K562 (cell line): Measurements from ENCODE around the gene APBB2. TPM values are rescaled to one million over a fixed set of nuclear protein-coding genes. Genes with fewer than 3 reads are reported as not detected.

Experiments
- ATAC-seq: fragments of 200-7000 bp; cut with Tn5 transposase; 3 replicates; pipeline ENCODE4 v1.9.1; 2020; ENCODE audit warnings: moderate library complexity
- BruUV-seq: library from RNA; stranded (reverse); fragments of 400-500 nt; replicated peaks from 2 replicates; lab custom pipeline; 2021; lab: Mats Ljungman, UMichigan
- CTCF ChIA-PET: fragments of 300-600 bp; formaldehyde crosslinking; extraction: SDS; loops from one replicate; lab custom pipeline; 2021; ENCODE audit warnings: low intra/inter-chr PET ratio; lab: Yijun Ruan, JAX
- POLR2A ChIA-PET: fragments of 300-600, 350-650 bp; sonication (Branson Sonifier 250); formaldehyde crosslinking; extraction: SDS; loops from one replicate; lab custom pipeline; 2021; ENCODE audit warnings: antibody characterized with exemption, inconsistent platforms; lab: Yijun Ruan, JAX
- DNase-seq, 4 experiments: peaks; one replicate each; pipeline versions ENCODE4 v3.0.0 to v3.0.0-alpha.2; 2011 to 2018; ENCODE audit warnings: low spot score in 3 of 4, mixed read lengths in 3 of 4; ENCODE audit errors: extremely low read depth in 1 of 4
- FAIRE-seq: peaks from 2 replicates; lab custom pipeline; 2011; peaks lifted over from hg19 to GRCh38; lab: Jason Lieb, UNC
- H2AFZ ChIP-seq: 2 replicates; pipeline ENCODE4 v1.6.0; 2011; ENCODE audit warnings: low read depth, low read length, control low read depth, inconsistent platforms
- H3K27ac ChIP-seq: fragments of 200-600 bp; 3 replicates; pipeline ENCODE4 v1.8.0; 2011; ENCODE audit warnings: low read depth, mild to moderate bottlenecking, control low read depth, inconsistent platforms, low read length, moderate library complexity, mixed read lengths; ENCODE audit errors: extremely low read depth
- H3K27me3 ChIP-seq, 2 experiments: fragments of 300-600 bp in 1 of 2; 2 replicates in 1 of 2; 3 replicates in 1 of 2; pipeline versions ENCODE4 v1.6.0 to v1.8.0; 2011; ENCODE audit warnings: inconsistent platforms in 2 of 2, low read length in 2 of 2, mild to moderate bottlenecking in 1 of 2, mixed read lengths in 1 of 2, moderate library complexity in 1 of 2; ENCODE audit not compliant: control insufficient read depth in 2 of 2, insufficient read depth in 2 of 2
- H3K36me3 ChIP-seq: fragments of 300-600 bp; 3 replicates; pipeline ENCODE4 v1.8.0; 2011; ENCODE audit warnings: mild to moderate bottlenecking, low read length, inconsistent platforms; ENCODE audit not compliant: control insufficient read depth, insufficient read depth
- H3K4me1 ChIP-seq, 2 experiments: fragments of 200-600 bp in 1 of 2; replicated peaks in 1 of 2; 2 replicates in 1 of 2; 3 replicates in 1 of 2; pipeline versions ENCODE4 v1.5.1 to v1.8.0; 2011; ENCODE audit warnings: inconsistent platforms in 2 of 2, low read length in 2 of 2, mild to moderate bottlenecking in 1 of 2, mixed read lengths in 1 of 2, moderate library complexity in 1 of 2; ENCODE audit not compliant: control insufficient read depth in 2 of 2, insufficient read depth in 2 of 2
- H3K4me2 ChIP-seq: 2 replicates; pipeline ENCODE4 v1.6.1; 2011; ENCODE audit warnings: low read length, control low read depth, inconsistent platforms, mixed read lengths; ENCODE audit not compliant: insufficient read depth
- H3K4me3 ChIP-seq: fragments of 200-600 bp; sonication (generic), shearing (Covaris generic); 2 replicates; pipeline ENCODE4 v1.5.1; 2016; ENCODE audit warnings: control low read depth, inconsistent platforms
- H3K79me2 ChIP-seq: fragments of 200-600 bp; 3 replicates; pipeline ENCODE4 v1.8.0; 2011; ENCODE audit warnings: low read length, inconsistent platforms; ENCODE audit not compliant: control insufficient read depth, insufficient read depth
- H3K9ac ChIP-seq, 2 experiments: 2 replicates each; pipeline versions ENCODE4 v1.6.0 to v1.6.1; 2011; ENCODE audit warnings: low read depth in 2 of 2, low read length in 2 of 2, control low read depth in 1 of 2, inconsistent platforms in 1 of 2, mild to moderate bottlenecking in 1 of 2, mixed read lengths in 1 of 2; ENCODE audit not compliant: insufficient read depth in 1 of 2
- H3K9me1 ChIP-seq: one replicate; pipeline ENCODE4 v1.6.0; 2011; ENCODE audit warnings: inconsistent platforms, mild to moderate bottlenecking, low read length, moderate library complexity; ENCODE audit not compliant: control insufficient read depth, insufficient read depth
- H3K9me3 ChIP-seq: replicated peaks from 2 replicates; pipeline ENCODE4 v1.5.1; 2011; ENCODE audit warnings: low read depth, low read length, inconsistent platforms; ENCODE audit not compliant: control insufficient read depth, insufficient read depth
- H4K20me1 ChIP-seq: replicated peaks from 2 replicates; pipeline ENCODE4 v1.6.1; 2011; ENCODE audit warnings: low read length, inconsistent platforms, mixed read lengths; ENCODE audit not compliant: control insufficient read depth, insufficient read depth
- CREB1 ChIP-seq, 2 experiments: sonication (generic) in 1 of 2; formaldehyde crosslinking in 1 of 2; IDR thresholded peaks; 2 replicates each; pipeline versions ENCODE4 v1.6.1 to v1.8.0; 2012 to 2022; ENCODE audit warnings: inconsistent platforms in 1 of 2, mild to moderate bottlenecking in 1 of 2, missing genetic modification reagents in 1 of 2, moderate library complexity in 1 of 2
- DNMT1 ChIP-seq: fragments of 450-650 bp; IDR thresholded peaks from 2 replicates; pipeline ENCODE4 v1.6.1; 2016; ENCODE audit warnings: antibody characterized with exemption, mild to moderate bottlenecking
- E2F5 ChIP-seq: sonication (generic); formaldehyde crosslinking; IDR thresholded peaks from 2 replicates; pipeline ENCODE4 v1.8.0; 2022; ENCODE audit warnings: mild to moderate bottlenecking, missing genetic modification reagents
- GABPB2 ChIP-seq: fragments of 250-450 bp; sonication (Bioruptor Pico); conservative IDR thresholded peaks from 2 replicates; pipeline ENCODE4 v1.5.1; 2021; ENCODE audit warnings: mild to moderate bottlenecking
- HCFC1 ChIP-seq: IDR thresholded peaks from 2 replicates; pipeline ENCODE4 v1.6.1; 2012; ENCODE audit warnings: low read depth, low read length, improper control_type of control experiment
- HIVEP1 ChIP-seq: fragments of 250-450 bp; sonication (Bioruptor Pico); IDR thresholded peaks from 2 replicates; pipeline ENCODE4 v1.4.0; 2020; ENCODE audit warnings: mild to moderate bottlenecking
- HNRNPLL ChIP-seq: fragments of 200-400 bp; formaldehyde crosslinking; IDR thresholded peaks from 2 replicates; pipeline ENCODE4 v1.6.1; 2017; ENCODE audit warnings: low read length, low read depth, mild to moderate bottlenecking; ENCODE audit not compliant: poor library complexity, severe bottlenecking
- SFPQ ChIP-seq: fragments of 200-400 bp; formaldehyde crosslinking; IDR thresholded peaks from 2 replicates; pipeline ENCODE4 v1.6.1; 2017; ENCODE audit warnings: mild to moderate bottlenecking, low read depth, low read length, moderate library complexity
- TCF7L2 ChIP-seq: fragments of 150-350 bp; IDR thresholded peaks from 2 replicates; pipeline ENCODE4 v1.6.1; 2016; ENCODE audit warnings: low read depth, mild to moderate bottlenecking, low read length, moderate library complexity
- ZFPM2 ChIP-seq: fragments of 250-450 bp; sonication (Bioruptor Pico); IDR thresholded peaks from 2 replicates; pipeline ENCODE4 v1.5.1; 2022; ENCODE audit warnings: mild to moderate bottlenecking
- ZNF174 ChIP-seq: fragments of 250-450 bp; sonication (Bioruptor Pico); IDR thresholded peaks from 2 replicates; pipeline ENCODE4 v1.4.0; 2020; ENCODE audit warnings: mild to moderate bottlenecking
- ZNF280A ChIP-seq: fragments of 450-650 bp; IDR thresholded peaks from 2 replicates; pipeline ENCODE4 v1.6.1; 2018; ENCODE audit warnings: mild to moderate bottlenecking, low read depth; ENCODE audit not compliant: partially characterized antibody
- ZNF764 ChIP-seq: fragments of 250-450 bp; sonication (Bioruptor Pico); IDR thresholded peaks from 2 replicates; pipeline ENCODE4 v1.4.0; 2020; ENCODE audit warnings: low read depth, mild to moderate bottlenecking, moderate library complexity
- ZSCAN29 ChIP-seq: fragments of 450-650 bp; IDR thresholded peaks from 2 replicates; pipeline ENCODE4 v1.6.1; 2017
- WGBS: fragments of 100-300 bp; shearing (Covaris generic); methylation state at CpG from one replicate; pipeline ENCODE4 v1.1.6; 2016; ENCODE audit warnings: low coverage, mixed read lengths; ENCODE audit not compliant: insufficient coverage; ENCODE audit errors: missing lambda C conversion rate; 5-methylcytosine and 5-hydroxymethylcytosine counted together
- in situ Hi-C: fragments of 300-500 bp; cut with MboI; formaldehyde crosslinking; loops from 4 replicates; pipeline ENCODE4 v1.15.0; 2018; ENCODE audit warnings: inconsistent platforms, mixed read lengths
- intact Hi-C: fragments of 100-400 bp; cut with micrococcal nuclease; formaldehyde crosslinking; loops from 2 replicates; pipeline ENCODE4 v1.14.2; 2022
- polyA plus RNA-seq, 8 experiments: library from polyadenylated mRNA; depleted of rRNA in 4 of 8; stranded (reverse) in 5 of 8; unstranded in 3 of 8; fragments of >200 nt; fragmentation: Nextera tagmentation in 2 of 8; fragmentation: Illumina TruSeq in 1 of 8; extraction: Ambion mirVana in 2 of 8; extraction: Trizol in 1 of 8; gene quantifications; 2 replicates each; pipeline versions ENCODE4 v1.2.1 to v1.2.3, GENCODE V29; 2011 to 2014; ENCODE audit warnings: inconsistent platforms in 1 of 8, missing spikeins in 1 of 8
- total RNA-seq, 7 experiments: library from RNA; depleted of rRNA in 6 of 7; stranded (reverse); fragments of >200 nt in 6 of 7; fragmentation: Illumina TruSeq in 2 of 7; extraction: Trizol in 2 of 7; gene quantifications; 2 replicates each; pipeline versions ENCODE4 v1.2.1 to v1.2.3, GENCODE V29; 2011 to 2021; ENCODE audit warnings: low replicate concordance in 1 of 7

Gene APBB2
- total and polyA plus RNA-seq, 9 of the 15 experiments (the other 6 are each of a cell fraction or from before 2014, with no cell fraction given) = 0.08 to 2.1 (median 1.4) TPM

- ATAC-seq = no peak
- Histone ChIP-seq H3K9ac (no peak overlapping the region), H2AFZ (no peak overlapping the region), H3K36me3 (no peaks in the 10 kb centered on the region), H3K4me1 (no peaks in the 10 kb centered on the region), H3K9me3 (no peaks in the 10 kb centered on the region), H3K4me2 (no peak overlapping the region), H3K79me2 (no peaks in the 10 kb centered on the region), H4K20me1 (no peaks in the 10 kb centered on the region), H3K4me3 (no peak overlapping the region), H3K27ac (no peak overlapping the region), H3K27me3 (peaks cover 11 to 20% of the 10 kb centered on the region in 2 experiments), H3K9me1 (no peaks in the 10 kb centered on the region)
- no peak for TF ChIP-seq SFPQ
- no peak for TF ChIP-seq ZFPM2 (CRISPR knock-in tag)
- no peak for TF ChIP-seq HIVEP1 (CRISPR knock-in tag)
- TF ChIP-seq E2F5 (CRISPR knock-in tag) = no peak
- no peak for TF ChIP-seq HCFC1
- TF ChIP-seq CREB1 (IDR thresholded peaks at IDR 0.05) = no peak
- no peak for TF ChIP-seq CREB1 (CRISPR knock-in tag; IDR thresholded peaks at IDR 0.05)
- TF ChIP-seq DNMT1 = no peak
- TF ChIP-seq HNRNPLL = no peak
- no peak for TF ChIP-seq ZSCAN29
- no peak for TF ChIP-seq ZNF764
- TF ChIP-seq ZNF174 (CRISPR knock-in tag) = no peak
- no peak for TF ChIP-seq ZNF280A
- no peak for TF ChIP-seq GABPB2 (CRISPR knock-in tag)
- TF ChIP-seq TCF7L2 = no peak
- no peak for DNase-seq
- FAIRE-seq = no peak
- WGBS = 5% methylated on average over 4 of the region's 4 CpGs
- ChIA-PET CTCF (no interaction called here), POLR2A (interaction anchor here (0.8 kb wide), 1 partner anchor 37 kb away, joined by 5 read pairs; no protein-coding TSS in a partner anchor)
- in situ Hi-C loops (no loop called here), intact Hi-C loops (no loop called here)
- no TSS peak for BruUV-seq
These were observed 332.5 kb downstream of the APBB2 start for GRCh38 chr4:40881851-40882250.
